Stimulated activated CD4-positive, alpha-beta T cell treated with anti-CD3 and anti-CD28 coated beads, Interleukin-2, amount 100 ng/mL, for 24 hours (primary cell): ENCODE results near the gene GRAMD1C.

Experiments used
- DNase-seq, 2 donors: peaks; one replicate each; pipeline ENCODE4 v3.0.0-alpha.2; 2020

Gene GRAMD1C

GRCh38 chr3:113953677-113954076, 115.1 kb downstream of the GRAMD1C start:
- DNase-seq: no peak

GRCh38 chr3:113954091-113954685, 115.6 kb downstream of the GRAMD1C start:
- DNase-seq: no peak

GRCh38 chr3:113963879-113964278, 125.3 kb downstream of the GRAMD1C start:
- no peak for DNase-seq

GRCh38 chr3:113966172-113966571, 127.6 kb downstream of the GRAMD1C start:
- DNase-seq: no peak

GRCh38 chr3:113968986-113969385, 130.4 kb downstream of the GRAMD1C start:
- no peak for DNase-seq

GRCh38 chr3:113977822-113978221, 139.2 kb downstream of the GRAMD1C start:
- DNase-seq: no peak

- no peak for DNase-seq
These were observed 141.3 kb downstream of the GRAMD1C start for GRCh38 chr3:113979916-113980315.

GRCh38 chr3:113981803-113982202, 143.2 kb downstream of the GRAMD1C start:
- DNase-seq: no peak

- DNase-seq: no peak
These were observed 145.0 kb downstream of the GRAMD1C start for GRCh38 chr3:113983544-113983943.

- no peak for DNase-seq
These were observed 147.0 kb downstream of the GRAMD1C start for GRCh38 chr3:113985541-113985940.
